Caco-2 (cell line): ENCODE measurements around the gene RERE. TPM values are rescaled to one million over a fixed set of nuclear protein-coding genes. Genes with fewer than 3 reads are reported as not detected.

Experiments
- BruUV-seq: library from RNA; stranded (reverse); fragments of 400-500 nt; replicated peaks from 2 replicates; lab custom pipeline; 2021; lab: Mats Ljungman, UMichigan
- CTCF ChIA-PET: fragments of 300-600 bp; sonication (Branson Sonifier 250); formaldehyde crosslinking; loops from one replicate; lab custom pipeline; 2022; ENCODE audit warnings: antibody characterized with exemption; lab: Charles Lee
- POLR2A ChIA-PET: fragments of 300-600 bp; sonication (Branson Sonifier 250); formaldehyde crosslinking; loops from one replicate; lab custom pipeline; 2022; ENCODE audit warnings: antibody characterized with exemption; lab: Charles Lee
- DNase-seq, 2 experiments: peaks; one replicate each; pipeline versions ENCODE4 v3.0.0 to v3.0.0-alpha.2; 2020 to 2022
- H3K27me3 ChIP-seq: replicated peaks from 2 replicates; pipeline ENCODE4 v1.6.0; 2011; ENCODE audit warnings: low read length; ENCODE audit not compliant: control insufficient read depth, insufficient read depth
- H3K36me3 ChIP-seq: 2 replicates; pipeline ENCODE4 v1.5.1; 2011; ENCODE audit warnings: low read length; ENCODE audit not compliant: control insufficient read depth, insufficient read depth
- H3K4me1 ChIP-seq: fragments of 250-450 bp; sonication (Bioruptor Pico); 2 replicates; pipeline ENCODE4 v1.5.1; 2020; ENCODE audit warnings: mild to moderate bottlenecking
- H3K4me3 ChIP-seq: 2 replicates; pipeline ENCODE4 v1.5.1; 2011; ENCODE audit warnings: low read depth, mild to moderate bottlenecking, control low read depth, low read length
- H3K9me3 ChIP-seq: fragments of 250-450 bp; sonication (Bioruptor Pico); 2 replicates; pipeline ENCODE4 v1.5.1; 2020; ENCODE audit warnings: mild to moderate bottlenecking, moderate library complexity
- H3K27ac Mint-ChIP-seq: one replicate; pipeline ENCODE4 v1.8.0; 2022; ENCODE audit warnings: mixed read lengths; ENCODE audit not compliant: unreplicated experiment
- H3K27me3 Mint-ChIP-seq: one replicate; pipeline ENCODE4 v1.8.0; 2022; ENCODE audit warnings: mixed read lengths; ENCODE audit not compliant: insufficient read depth, unreplicated experiment
- H3K36me3 Mint-ChIP-seq: one replicate; pipeline ENCODE4 v1.8.0; 2022; ENCODE audit warnings: mild to moderate bottlenecking, mixed read lengths; ENCODE audit not compliant: insufficient read depth, unreplicated experiment
- H3K4me1 Mint-ChIP-seq: one replicate; pipeline ENCODE4 v1.8.0; 2022; ENCODE audit warnings: low read depth, mixed read lengths; ENCODE audit not compliant: unreplicated experiment
- H3K4me3 Mint-ChIP-seq: one replicate; pipeline ENCODE4 v1.8.0; 2022; ENCODE audit warnings: mild to moderate bottlenecking, moderate library complexity, mixed read lengths; ENCODE audit not compliant: unreplicated experiment
- H3K9me3 Mint-ChIP-seq: one replicate; pipeline ENCODE4 v1.8.0; 2022; ENCODE audit warnings: mixed read lengths; ENCODE audit not compliant: unreplicated experiment
- CTCF ChIP-seq, 2 experiments: fragments of 200-600 bp in 1 of 2; IDR thresholded peaks; 1 replicate in 1 of 2; 2 replicates in 1 of 2; pipeline versions ENCODE4 v1.5.1 to v1.8.0; 2011 to 2022; ENCODE audit warnings: antibody characterized with exemption in 1 of 2, control low read depth in 1 of 2, inconsistent platforms in 1 of 2, low read depth in 1 of 2, low read length in 1 of 2, mild to moderate bottlenecking in 1 of 2, moderate library complexity in 1 of 2; ENCODE audit not compliant: insufficient read depth in 1 of 2, severe bottlenecking in 1 of 2, unreplicated experiment in 1 of 2
- intact Hi-C: fragments of 100-400 bp; cut with micrococcal nuclease; formaldehyde crosslinking; loops from one replicate; pipeline ENCODE4 v1.10.0; 2022; ENCODE audit not compliant: unreplicated experiment
- total RNA-seq: library from RNA; stranded (reverse); gene quantifications from 2 replicates; pipeline ENCODE4 v1.2.3, GENCODE V29; 2022

RERE gene
- total RNA-seq, 1 experiment from 2014 or later: 85.2 TPM

GRCh38 chr1:8676813-8677212 lies 140.6 kb downstream of the RERE start:
- no peaks in the 10 kb centered on the region for H3K36me3 Mint-ChIP-seq
- ChIA-PET POLR2A (no interaction called here), CTCF (no interaction called here)
- TF ChIP-seq CTCF (IDR thresholded peaks at IDR 0.05; ENCODE audit: insufficient read depth in 1 of 2, low read depth in 1 of 2, low read length in 1 of 2, severe bottlenecking in 1 of 2, unreplicated experiment in 1 of 2): no peak
- DNase-seq: no peak
- H3K4me1 Mint-ChIP-seq: peaks cover 11% of the 10 kb centered on the region
- H3K27me3 Mint-ChIP-seq: no peaks in the 10 kb centered on the region
- intact Hi-C loops: no loop called here
- H3K4me1 ChIP-seq: peaks cover 38% of the 10 kb centered on the region
- no peaks in the 10 kb centered on the region for H3K27me3 ChIP-seq
- BruUV-seq: no TSS peak
- no peak overlapping the region for H3K4me3 Mint-ChIP-seq
- H3K36me3 ChIP-seq: no peaks in the 10 kb centered on the region
- peak overlapping the region; percentile 31 for H3K27ac Mint-ChIP-seq
- no peaks in the 10 kb centered on the region for H3K9me3 ChIP-seq
- H3K9me3 Mint-ChIP-seq: no peaks in the 10 kb centered on the region
- no peak overlapping the region for H3K4me3 ChIP-seq

- no peak overlapping the region for H3K27ac Mint-ChIP-seq
- intact Hi-C loops: no loop called here
- H3K4me1 ChIP-seq: peaks cover 38% of the 10 kb centered on the region
- no peaks in the 10 kb centered on the region for H3K27me3 ChIP-seq
- TF ChIP-seq CTCF (IDR thresholded peaks at IDR 0.05; ENCODE audit: insufficient read depth in 1 of 2, low read depth in 1 of 2, low read length in 1 of 2, severe bottlenecking in 1 of 2, unreplicated experiment in 1 of 2): no peak
- peaks cover 11% of the 10 kb centered on the region for H3K4me1 Mint-ChIP-seq
- DNase-seq: no peak
- no peaks in the 10 kb centered on the region for H3K36me3 ChIP-seq
- H3K36me3 Mint-ChIP-seq: no peaks in the 10 kb centered on the region
- no peak overlapping the region for H3K4me3 Mint-ChIP-seq
- ChIA-PET POLR2A (no interaction called here), CTCF (no interaction called here)
- no peaks in the 10 kb centered on the region for H3K27me3 Mint-ChIP-seq
- no peaks in the 10 kb centered on the region for H3K9me3 ChIP-seq
- H3K4me3 ChIP-seq: no peak overlapping the region
- no peaks in the 10 kb centered on the region for H3K9me3 Mint-ChIP-seq
- BruUV-seq: no TSS peak
Observed at GRCh38 chr1:8676072-8676471, 141.4 kb downstream of the RERE start.

GRCh38 chr1:8674912-8675311 lies 142.5 kb downstream of the RERE start:
- no peak overlapping the region for H3K4me3 Mint-ChIP-seq
- H3K27ac Mint-ChIP-seq: no peak overlapping the region
- Histone ChIP-seq H3K36me3 (no peaks in the 10 kb centered on the region), H3K27me3 (no peaks in the 10 kb centered on the region), H3K4me3 (no peak overlapping the region), H3K4me1 (peaks cover 38% of the 10 kb centered on the region), H3K9me3 (no peaks in the 10 kb centered on the region)
- no peak for DNase-seq
- peaks cover 10% of the 10 kb centered on the region for H3K36me3 Mint-ChIP-seq
- peaks cover 23% of the 10 kb centered on the region for H3K4me1 Mint-ChIP-seq
- intact Hi-C loops: loop anchor here (5.0 kb wide), 2 partner anchors 32 to 48 kb away; no protein-coding TSS in a partner anchor
- no TSS peak for BruUV-seq
- POLR2A ChIA-PET: no interaction called here
- no peaks in the 10 kb centered on the region for H3K9me3 Mint-ChIP-seq
- H3K27me3 Mint-ChIP-seq: no peaks in the 10 kb centered on the region
- no peak for TF ChIP-seq CTCF (IDR thresholded peaks at IDR 0.05; ENCODE audit: insufficient read depth in 1 of 2, low read depth in 1 of 2, low read length in 1 of 2, severe bottlenecking in 1 of 2, unreplicated experiment in 1 of 2)
- CTCF ChIA-PET: no interaction called here
